Breast epithelium (tissue), 4 donors: ENCODE measurements around the gene NDUFAF8. TPM values are rescaled to one million over a fixed set of nuclear protein-coding genes. Genes with fewer than 3 reads are reported as not detected.

Experiments
- DNase-seq, 2 donors: peaks; one replicate each; pipeline ENCODE4 v3.0.0-alpha.2; 2019; ENCODE audit warnings: low spot score in 2 of 2
- H3K27ac ChIP-seq, 2 donors: fragments of 200-600 bp; sonication (generic) in 1 of 2; one replicate each; pipeline ENCODE4 v1.5.1; 2016 to 2019; ENCODE audit warnings: mild to moderate bottlenecking in 1 of 2
- H3K27me3 ChIP-seq, 2 donors: fragments of 200-600 bp; sonication (generic) in 1 of 2; one replicate each; pipeline versions ENCODE4 v1.5.1 to v1.6.0; 2017 to 2019; ENCODE audit warnings: control low read depth in 1 of 2, mild to moderate bottlenecking in 1 of 2
- H3K36me3 ChIP-seq: fragments of 200-600 bp; one replicate; pipeline ENCODE4 v1.5.1; 2019
- H3K4me1 ChIP-seq, 2 donors: fragments of 200-600 bp; sonication (generic); one replicate each; pipeline ENCODE4 v1.5.1; 2016 to 2019; ENCODE audit warnings: control low read depth in 1 of 2
- H3K4me3 ChIP-seq, 3 donors: fragments of 200-600 bp; sonication (generic); 1 replicate in 2 of 3; 2 replicates in 1 of 3; pipeline ENCODE4 v1.5.1; 2016 to 2019; ENCODE audit warnings: mild to moderate bottlenecking in 3 of 3, moderate library complexity in 2 of 3
- H3K9me3 ChIP-seq, 2 donors: fragments of 200-600 bp; sonication (generic) in 1 of 2; one replicate each; pipeline ENCODE4 v1.5.1; 2016 to 2019; ENCODE audit warnings: control low read depth in 1 of 2
- POLR2A ChIP-seq: fragments of 450-650 bp; IDR thresholded peaks from one replicate; pipeline ENCODE4 v1.6.1; 2016; ENCODE audit warnings: antibody characterized with exemption, mild to moderate bottlenecking, moderate library complexity
- POLR2AphosphoS5 ChIP-seq, 3 donors: sonication (generic); formaldehyde crosslinking; IDR thresholded peaks; one replicate each; pipeline ENCODE4 v1.6.1; 2017; ENCODE audit warnings: antibody characterized with exemption in 3 of 3
- intact Hi-C: fragments of 100-400 bp; cut with DNase I; formaldehyde crosslinking; loops from one replicate; pipeline ENCODE4 v1.15.1; 2023; ENCODE audit warnings: low total_unique reads
- total RNA-seq, 3 donors: library from RNA; depleted of rRNA; stranded (reverse); fragments of >200 nt; gene quantifications; one replicate each; pipeline ENCODE4 v1.1.0, GENCODE V29; 2016
- TF ChIP-seq, protein P1 (sequence below), 3 donors: fragments of 450-650 bp; IDR thresholded peaks; one replicate each; pipeline ENCODE4 v1.5.1; 2016 to 2017; ENCODE audit warnings: antibody characterized with exemption in 3 of 3, mild to moderate bottlenecking in 3 of 3, moderate library complexity in 3 of 3

The NDUFAF8 gene
- total RNA-seq, 3 donors from 2014 or later = 34.2 to 39.7 (median 35.2) TPM

DNA sequence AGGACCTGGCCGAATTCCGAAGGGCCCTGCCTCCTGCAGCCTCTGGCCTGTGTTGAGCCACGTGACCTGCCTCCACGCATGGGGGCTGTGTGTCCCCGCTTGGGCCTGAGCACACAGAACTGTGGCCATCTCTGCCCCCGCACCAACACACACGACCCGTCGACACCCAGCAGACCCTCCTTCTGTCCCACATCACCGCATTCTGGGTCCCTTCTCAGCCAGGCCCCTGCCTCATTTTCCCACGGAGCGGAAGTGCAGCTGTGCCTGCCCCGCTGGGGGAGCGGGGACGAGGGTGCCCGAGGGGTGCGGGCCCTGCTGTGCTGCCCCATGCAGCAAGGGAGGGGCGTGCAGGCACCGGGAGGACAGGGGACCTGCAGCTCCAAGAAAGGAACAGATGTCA lies 18.4 kb downstream of the NDUFAF8 start:
- intact Hi-C loops = loop anchor here (10.0 kb wide), 1 partner anchor 227 kb away; no protein-coding TSS in a partner anchor

GRCh38 chr17:81258292-81258691 lies 19.2 kb downstream of the NDUFAF8 start:
- H3K27me3 ChIP-seq = no peaks in the 10 kb centered on the region
- intact Hi-C loops = loop anchor here (10.0 kb wide), 1 partner anchor 227 kb away; no protein-coding TSS in a partner anchor
- no peaks in the 10 kb centered on the region for H3K9me3 ChIP-seq
- DNase-seq = no peak
- TF ChIP-seq POLR2A (no peak), POLR2AphosphoS5 (IDR thresholded peaks at IDR 0.05) (no peak)
- TF ChIP-seq, protein P1, sequence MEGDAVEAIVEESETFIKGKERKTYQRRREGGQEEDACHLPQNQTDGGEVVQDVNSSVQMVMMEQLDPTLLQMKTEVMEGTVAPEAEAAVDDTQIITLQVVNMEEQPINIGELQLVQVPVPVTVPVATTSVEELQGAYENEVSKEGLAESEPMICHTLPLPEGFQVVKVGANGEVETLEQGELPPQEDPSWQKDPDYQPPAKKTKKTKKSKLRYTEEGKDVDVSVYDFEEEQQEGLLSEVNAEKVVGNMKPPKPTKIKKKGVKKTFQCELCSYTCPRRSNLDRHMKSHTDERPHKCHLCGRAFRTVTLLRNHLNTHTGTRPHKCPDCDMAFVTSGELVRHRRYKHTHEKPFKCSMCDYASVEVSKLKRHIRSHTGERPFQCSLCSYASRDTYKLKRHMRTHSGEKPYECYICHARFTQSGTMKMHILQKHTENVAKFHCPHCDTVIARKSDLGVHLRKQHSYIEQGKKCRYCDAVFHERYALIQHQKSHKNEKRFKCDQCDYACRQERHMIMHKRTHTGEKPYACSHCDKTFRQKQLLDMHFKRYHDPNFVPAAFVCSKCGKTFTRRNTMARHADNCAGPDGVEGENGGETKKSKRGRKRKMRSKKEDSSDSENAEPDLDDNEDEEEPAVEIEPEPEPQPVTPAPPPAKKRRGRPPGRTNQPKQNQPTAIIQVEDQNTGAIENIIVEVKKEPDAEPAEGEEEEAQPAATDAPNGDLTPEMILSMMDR (IDR thresholded peaks at IDR 0.05) = no peak
- H3K4me3 ChIP-seq = no peak overlapping the region
- no peaks in the 10 kb centered on the region for H3K36me3 ChIP-seq
- H3K4me1 ChIP-seq = no peaks in the 10 kb centered on the region
- H3K27ac ChIP-seq = no peak overlapping the region

More for the DNA sequence above, 18.4 kb downstream of the NDUFAF8 start:
- no peaks in the 10 kb centered on the region for H3K27me3 ChIP-seq
- TF ChIP-seq, protein P1 (IDR thresholded peaks at IDR 0.05) = no peak
- TF ChIP-seq POLR2A = no peak
- no peak for TF ChIP-seq POLR2AphosphoS5 (IDR thresholded peaks at IDR 0.05)
- DNase-seq = no peak
- no peaks in the 10 kb centered on the region for H3K9me3 ChIP-seq
- H3K27ac ChIP-seq = no peak overlapping the region
- no peak overlapping the region for H3K4me3 ChIP-seq
- no peaks in the 10 kb centered on the region for H3K36me3 ChIP-seq
- no peaks in the 10 kb centered on the region for H3K4me1 ChIP-seq

GRCh38 chr17:81259058-81259605 lies 20.0 kb downstream of the NDUFAF8 start:
- no peaks in the 10 kb centered on the region for H3K9me3 ChIP-seq
- intact Hi-C loops = loop anchor here (10.0 kb wide), 1 partner anchor 226 kb away; no protein-coding TSS in a partner anchor
- H3K27ac ChIP-seq = no peak overlapping the region
- no peak for DNase-seq
- no peaks in the 10 kb centered on the region for H3K4me1 ChIP-seq
- TF ChIP-seq, protein P1 (IDR thresholded peaks at IDR 0.05) = no peak
- TF ChIP-seq POLR2AphosphoS5 (IDR thresholded peaks at IDR 0.05) = no peak
- no peak for TF ChIP-seq POLR2A
- H3K36me3 ChIP-seq = no peaks in the 10 kb centered on the region
- H3K27me3 ChIP-seq = no peaks in the 10 kb centered on the region
- no peak overlapping the region for H3K4me3 ChIP-seq

DNA sequence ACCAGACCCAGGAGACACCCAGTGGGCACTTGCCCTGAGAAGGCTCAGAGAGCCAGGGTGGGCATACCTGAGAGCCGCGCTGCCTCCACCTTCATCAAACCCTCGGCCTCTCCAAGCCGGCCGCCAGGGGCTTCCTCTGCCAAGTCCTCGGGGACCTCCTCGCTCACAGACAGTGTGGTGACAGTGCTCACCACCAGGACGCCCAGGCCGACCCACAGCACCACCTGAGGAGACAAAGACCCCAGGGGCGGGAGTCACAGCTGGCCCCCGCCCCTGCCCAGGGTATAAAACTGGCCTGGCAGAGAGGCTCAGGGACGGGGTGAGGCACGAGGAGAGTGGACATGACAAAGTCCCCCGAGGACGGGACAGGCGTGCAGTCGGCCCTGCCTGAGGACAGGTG lies 21.1 kb downstream of the NDUFAF8 start:
- Histone ChIP-seq H3K9me3 (no peaks in the 10 kb centered on the region), H3K27me3 (no peaks in the 10 kb centered on the region), H3K27ac (no peak overlapping the region), H3K4me1 (no peaks in the 10 kb centered on the region), H3K4me3 (no peak overlapping the region), H3K36me3 (no peaks in the 10 kb centered on the region)
- no peak for DNase-seq
- intact Hi-C loops = no loop called here
- TF ChIP-seq POLR2AphosphoS5 (IDR thresholded peaks at IDR 0.05) (no peak), POLR2A (no peak)
- TF ChIP-seq, protein P1 (IDR thresholded peaks at IDR 0.05) = no peak

DNA sequence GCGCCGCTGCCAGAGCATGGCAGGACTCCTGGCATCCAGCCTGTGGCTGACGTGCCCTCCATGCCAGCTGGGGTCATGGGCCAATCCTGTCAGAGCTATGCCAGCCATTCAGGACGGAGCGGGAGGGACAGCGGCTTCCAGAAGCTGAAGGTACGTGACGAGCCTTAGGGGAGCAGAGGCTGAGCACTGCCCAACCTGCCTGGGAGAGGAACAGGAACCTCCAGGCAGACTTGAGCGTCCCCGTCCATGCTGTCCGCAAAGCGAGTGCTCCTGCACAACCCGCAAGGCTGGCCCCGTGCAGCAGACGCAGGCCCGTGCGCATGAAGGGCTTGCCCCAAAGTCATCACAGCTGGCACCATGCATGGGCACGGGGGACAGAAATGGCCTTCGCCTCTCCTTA lies 21.5 kb downstream of the NDUFAF8 start:
- intact Hi-C loops = no loop called here
- Histone ChIP-seq H3K9me3 (no peaks in the 10 kb centered on the region), H3K4me1 (no peaks in the 10 kb centered on the region), H3K4me3 (no peak overlapping the region), H3K27ac (no peak overlapping the region), H3K36me3 (no peaks in the 10 kb centered on the region), H3K27me3 (no peaks in the 10 kb centered on the region)
- TF ChIP-seq POLR2AphosphoS5 (IDR thresholded peaks at IDR 0.05) (no peak), POLR2A (no peak)
- TF ChIP-seq, protein P1 (IDR thresholded peaks at IDR 0.05) = no peak
- DNase-seq = no peak
